Activated naive CD8-positive, alpha-beta T cell treated with anti-CD3 and anti-CD28 coated beads, Interleukin-2, amount 50 U/mL, for 24 hours (primary cell): Measurements from ENCODE around the gene PTPRE.
"Not testable (repeated sequence)": the region's sequence is repeated elsewhere in the genome, so short reads cannot be mapped to it uniquely, and the experiment has no call there.

Source experiments
- ATAC-seq: fragments of 150-1000 bp; cut with Tn5 transposase; one replicate; pipeline ENCODE4 v1.10.0; 2021
- DNase-seq: peaks from one replicate; pipeline ENCODE4 v3.0.0; 2021
- H3K27ac Mint-ChIP-seq: one replicate; pipeline ENCODE4 v1.8.0; 2021; ENCODE audit warnings: mild to moderate bottlenecking, mixed read lengths
- H3K27me3 Mint-ChIP-seq: one replicate; pipeline ENCODE4 v1.8.0; 2021; ENCODE audit warnings: mixed read lengths
- H3K36me3 Mint-ChIP-seq: one replicate; pipeline ENCODE4 v1.8.0; 2021; ENCODE audit warnings: low read depth, mixed read lengths
- H3K4me1 Mint-ChIP-seq: one replicate; pipeline ENCODE4 v1.8.0; 2021; ENCODE audit warnings: mixed read lengths
- H3K4me3 Mint-ChIP-seq: one replicate; pipeline ENCODE4 v1.8.0; 2021; ENCODE audit warnings: mild to moderate bottlenecking, moderate library complexity, mixed read lengths
- H3K9me3 Mint-ChIP-seq: one replicate; pipeline ENCODE4 v1.8.0; 2021; ENCODE audit warnings: mixed read lengths

Gene PTPRE

DNA sequence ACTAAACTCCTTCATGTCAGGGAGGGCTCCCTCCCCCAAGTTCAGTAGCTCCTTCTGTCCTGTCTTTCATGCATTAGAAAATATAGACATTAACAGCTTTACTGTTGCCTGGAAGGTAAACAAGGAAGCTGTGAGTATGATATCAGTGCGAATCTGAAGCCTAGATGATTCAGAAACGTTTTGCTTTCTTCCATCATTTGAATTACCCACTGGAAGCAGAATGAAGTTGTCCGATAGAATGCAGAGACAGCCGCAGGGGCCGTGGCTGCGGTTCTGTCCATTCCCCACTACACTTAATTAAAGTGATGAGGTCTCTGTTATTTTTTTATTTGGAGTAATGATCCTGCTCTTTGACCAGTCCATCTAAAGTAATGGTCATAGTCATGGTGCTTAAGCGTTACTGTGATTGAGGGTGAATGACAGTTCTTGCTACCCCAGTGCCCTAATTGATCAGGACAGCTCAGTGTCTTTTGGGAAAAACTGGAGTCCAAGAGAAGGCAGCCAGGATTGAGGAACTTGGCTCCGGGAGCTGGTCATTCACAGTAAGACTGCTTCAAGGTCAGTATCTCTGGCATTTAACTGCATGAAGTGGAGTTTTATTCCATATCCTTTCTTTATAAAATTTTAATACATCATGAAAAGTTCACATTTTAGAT lies 69.9 kb downstream of the PTPRE start:
- Mint-ChIP-seq H3K9me3 (peaks cover 8% of the 10 kb centered on the region), H3K27ac (no peak overlapping the region), H3K36me3 (no peaks in the 10 kb centered on the region), H3K4me3 (no peak overlapping the region), H3K27me3 (peaks cover 21% of the 10 kb centered on the region), H3K4me1 (peaks cover 9% of the 10 kb centered on the region)
- DNase-seq = no peak
- no peak for ATAC-seq

- ATAC-seq = peak; percentile 40
- DNase-seq = peak; percentile 23
- H3K36me3 Mint-ChIP-seq = no peaks in the 10 kb centered on the region
- H3K9me3 Mint-ChIP-seq = peaks cover 8% of the 10 kb centered on the region
- H3K27me3 Mint-ChIP-seq = peaks cover 21% of the 10 kb centered on the region
- H3K27ac Mint-ChIP-seq = peak overlapping the region; percentile 22
- H3K4me1 Mint-ChIP-seq = peaks cover 9% of the 10 kb centered on the region
- H3K4me3 Mint-ChIP-seq = no peak overlapping the region
Measured at GRCh38 chr10:127977357-127978009, 70.6 kb downstream of the PTPRE start.

GRCh38 chr10:127978481-127978880 lies 71.6 kb downstream of the PTPRE start:
- Mint-ChIP-seq H3K27ac (no peak overlapping the region), H3K9me3 (peaks cover 8% of the 10 kb centered on the region), H3K27me3 (peaks cover 19% of the 10 kb centered on the region), H3K36me3 (no peaks in the 10 kb centered on the region), H3K4me1 (peaks cover 9% of the 10 kb centered on the region), H3K4me3 (no peak overlapping the region)
- DNase-seq (no peak), ATAC-seq (no peak)

DNA sequence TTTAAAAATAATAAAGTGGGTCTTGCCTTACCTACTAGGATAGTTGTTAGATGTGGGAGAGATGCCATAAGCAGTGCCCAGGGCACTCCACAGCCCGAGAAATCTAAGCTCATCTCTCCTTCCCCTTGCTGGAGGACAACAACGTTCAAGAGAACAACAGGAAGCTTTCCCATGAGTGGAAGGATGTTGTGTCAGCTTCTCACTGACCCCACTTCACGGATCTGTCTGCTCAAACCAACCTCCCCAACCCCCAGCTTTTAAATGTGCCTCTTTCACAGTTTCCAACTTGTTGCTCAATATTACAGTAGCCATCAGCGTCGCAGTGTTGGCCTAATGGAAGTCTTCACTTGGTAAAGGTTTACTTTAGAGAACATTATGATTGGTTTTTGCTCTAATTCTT lies 72.1 kb downstream of the PTPRE start:
- H3K4me3 Mint-ChIP-seq = no peak overlapping the region
- ATAC-seq (no peak), DNase-seq (no peak)
- H3K9me3 Mint-ChIP-seq = peaks cover 8% of the 10 kb centered on the region
- H3K36me3 Mint-ChIP-seq = no peaks in the 10 kb centered on the region
- H3K27me3 Mint-ChIP-seq = peaks cover 14% of the 10 kb centered on the region
- peaks cover 9% of the 10 kb centered on the region for H3K4me1 Mint-ChIP-seq
- H3K27ac Mint-ChIP-seq = no peak overlapping the region

DNA sequence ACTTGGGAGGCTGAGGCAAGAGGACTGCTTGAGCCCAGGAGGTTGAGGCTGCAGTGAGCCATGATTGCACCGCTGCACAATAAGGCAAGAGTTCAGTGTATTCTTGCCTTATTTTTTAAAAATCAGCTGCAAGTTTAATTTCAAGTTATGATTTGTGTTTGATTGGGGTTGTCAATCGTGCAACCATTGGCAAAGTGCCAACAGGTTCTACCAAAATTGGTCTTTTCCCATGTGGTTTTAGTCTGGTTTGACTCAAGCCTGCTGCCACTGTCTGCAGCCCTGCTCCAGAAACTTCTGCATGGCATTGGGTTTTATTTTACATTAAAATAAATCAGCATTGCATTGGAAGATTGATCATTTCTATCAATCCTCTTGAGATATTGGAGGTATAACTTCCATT lies 72.7 kb downstream of the PTPRE start:
- Mint-ChIP-seq H3K4me3 (no peak overlapping the region), H3K9me3 (peaks cover 9% of the 10 kb centered on the region), H3K27me3 (peaks cover 11% of the 10 kb centered on the region), H3K4me1 (peaks cover 12% of the 10 kb centered on the region), H3K36me3 (no peaks in the 10 kb centered on the region), H3K27ac (no peak overlapping the region)
- ATAC-seq (no peak), DNase-seq (no peak)

DNA sequence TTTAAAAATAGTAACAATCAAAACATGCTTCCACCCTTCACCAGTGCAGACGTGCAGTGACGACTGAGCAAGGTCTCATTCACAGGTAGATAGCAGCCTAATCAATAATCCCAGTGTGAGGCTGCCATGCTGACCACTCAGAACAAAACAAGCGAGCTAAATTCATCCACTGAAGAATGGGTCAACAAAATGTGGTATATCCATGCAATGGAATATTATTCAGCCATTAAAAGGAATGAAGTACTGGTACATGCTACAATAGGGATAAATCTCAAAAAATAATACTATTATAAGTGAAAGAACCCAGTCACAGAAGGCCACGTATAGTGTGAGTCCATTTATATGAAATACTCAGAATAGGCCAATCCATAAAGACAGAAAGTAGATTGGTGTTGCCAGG lies 74.0 kb downstream of the PTPRE start:
- ATAC-seq (no peak), DNase-seq (no peak)
- Mint-ChIP-seq H3K4me3 (no peak overlapping the region), H3K9me3 (peaks cover 12% of the 10 kb centered on the region), H3K27me3 (peaks cover 10% of the 10 kb centered on the region), H3K27ac (no peak overlapping the region), H3K4me1 (peaks cover 15% of the 10 kb centered on the region), H3K36me3 (no peaks in the 10 kb centered on the region)

GRCh38 chr10:127982601-127983000 lies 75.7 kb downstream of the PTPRE start:
- DNase-seq = no peak
- H3K4me3 Mint-ChIP-seq = no peak overlapping the region
- H3K9me3 Mint-ChIP-seq = peaks cover 12% of the 10 kb centered on the region
- peaks cover 21% of the 10 kb centered on the region for H3K4me1 Mint-ChIP-seq
- H3K27ac Mint-ChIP-seq = no peak overlapping the region
- ATAC-seq = no peak
- H3K27me3 Mint-ChIP-seq = peaks cover 5% of the 10 kb centered on the region
- H3K36me3 Mint-ChIP-seq = no peaks in the 10 kb centered on the region

DNA sequence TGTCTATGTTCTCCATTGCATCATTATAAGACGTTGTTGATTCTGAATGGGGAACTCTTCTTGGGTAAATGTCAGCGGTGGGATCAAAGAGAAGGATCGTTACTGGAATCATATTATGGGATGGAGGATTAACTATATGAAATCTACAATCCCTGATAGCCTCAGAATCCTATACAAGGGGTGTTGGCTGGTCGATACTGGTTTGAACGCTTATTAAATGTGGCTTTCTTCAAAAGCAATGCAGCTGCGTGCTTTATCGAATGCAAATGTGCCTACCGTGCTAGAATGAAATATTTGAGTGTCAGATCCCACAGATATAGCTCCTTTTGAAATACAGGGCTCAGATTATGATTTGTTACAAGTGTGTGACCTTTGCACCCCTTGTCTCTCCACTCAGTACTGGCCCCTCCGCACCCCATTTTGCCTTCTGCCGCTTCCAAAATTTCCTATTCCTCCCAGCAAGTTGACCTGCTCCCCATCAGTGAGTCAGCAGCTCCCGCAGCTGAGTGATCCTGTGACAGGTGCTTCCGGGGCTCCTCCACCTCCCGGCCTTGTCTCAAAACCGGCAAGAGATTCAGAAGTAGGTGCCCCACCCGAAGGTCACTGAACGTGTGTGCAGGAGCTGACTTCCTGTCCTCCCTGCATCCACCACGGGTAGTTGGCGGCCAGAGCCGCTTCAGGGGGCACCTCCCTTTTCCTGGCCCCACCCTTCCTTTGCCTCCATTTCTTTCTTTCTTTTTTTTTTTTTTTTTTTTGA lies 76.6 kb downstream of the PTPRE start:
- Mint-ChIP-seq H3K27me3 (peaks cover 8% of the 10 kb centered on the region), H3K36me3 (no peaks in the 10 kb centered on the region), H3K4me1 (peaks cover 20% of the 10 kb centered on the region), H3K27ac (no peak overlapping the region), H3K9me3 (peaks cover 12% of the 10 kb centered on the region), H3K4me3 (no peak overlapping the region)
- no peak for DNase-seq
- ATAC-seq = no peak

DNA sequence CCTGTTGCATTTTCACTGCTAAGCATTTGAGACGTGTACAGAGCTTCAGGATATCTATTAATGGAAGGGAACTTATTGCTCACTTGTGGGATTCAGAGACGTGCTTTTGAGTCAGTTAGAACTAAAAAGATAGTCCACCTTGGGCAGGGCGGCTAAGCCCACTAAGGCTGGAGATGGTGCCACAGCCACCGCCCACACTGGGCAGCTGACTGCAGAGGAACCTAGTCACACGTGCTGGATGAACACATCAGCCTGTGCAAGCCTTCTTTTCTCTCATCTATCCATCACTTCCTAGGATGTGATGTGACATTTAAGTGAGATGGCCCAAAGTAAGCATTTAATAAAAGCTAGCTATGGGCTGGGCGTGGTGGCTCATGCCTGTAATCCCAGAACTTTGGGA lies 78.0 kb downstream of the PTPRE start:
- no peak for ATAC-seq
- DNase-seq = no peak
- peaks cover 8% of the 10 kb centered on the region for H3K27me3 Mint-ChIP-seq
- H3K9me3 Mint-ChIP-seq = peaks cover 9% of the 10 kb centered on the region
- H3K27ac Mint-ChIP-seq = no peak overlapping the region
- no peaks in the 10 kb centered on the region for H3K36me3 Mint-ChIP-seq
- peaks cover 28% of the 10 kb centered on the region for H3K4me1 Mint-ChIP-seq
- H3K4me3 Mint-ChIP-seq = no peak overlapping the region

DNA sequence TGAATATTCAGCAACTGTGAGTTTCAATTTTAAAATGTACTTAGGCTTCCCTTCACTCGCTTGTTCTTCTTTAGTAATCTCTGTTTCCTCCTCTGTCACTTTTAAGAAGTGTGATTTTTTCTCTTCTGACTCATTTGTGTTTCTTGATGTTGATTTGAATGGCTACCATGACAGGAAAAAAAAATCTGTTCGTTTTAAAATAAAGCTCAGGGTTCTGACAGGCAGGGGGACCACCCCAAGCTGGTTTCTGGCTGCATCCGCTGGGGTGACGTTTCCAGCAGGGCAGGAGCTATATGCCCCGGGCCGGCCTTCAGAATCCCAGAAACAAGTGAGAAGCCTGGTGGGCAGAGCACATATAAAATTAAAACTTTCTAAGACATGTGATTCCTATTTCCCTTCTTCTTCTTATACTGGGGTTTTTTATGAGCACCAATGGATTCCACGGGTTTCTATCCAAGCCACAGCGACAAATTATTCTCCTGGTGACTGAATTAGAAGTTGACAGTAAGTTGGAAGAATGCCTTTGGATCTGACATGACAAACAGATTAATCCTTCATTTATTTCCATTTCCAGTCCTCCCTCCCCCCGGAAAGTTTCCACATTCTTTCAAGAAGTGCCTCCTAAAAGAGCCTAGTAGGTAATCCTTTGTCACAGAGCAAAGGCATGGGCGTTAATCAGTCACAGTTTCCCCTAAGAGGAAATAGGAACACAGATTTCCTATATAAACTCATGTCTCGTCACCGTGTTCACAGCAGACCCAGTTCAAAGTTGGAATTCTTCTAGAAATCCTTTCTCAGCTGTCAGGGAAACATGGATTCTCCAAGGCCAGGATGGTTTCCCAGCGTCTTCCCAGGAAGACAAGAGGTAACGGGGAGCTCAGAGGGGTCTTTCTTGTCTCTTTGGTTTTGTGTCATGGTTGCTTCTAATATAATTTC lies 79.9 kb downstream of the PTPRE start:
- Mint-ChIP-seq H3K36me3 (no peaks in the 10 kb centered on the region), H3K9me3 (peaks cover 4% of the 10 kb centered on the region), H3K4me1 (peaks cover 46% of the 10 kb centered on the region), H3K4me3 (no peak overlapping the region), H3K27me3 (peaks cover 8% of the 10 kb centered on the region), H3K27ac (peak overlapping the region; percentile 25)
- DNase-seq = no peak
- ATAC-seq = no peak

- Mint-ChIP-seq H3K27me3 (peaks cover 8% of the 10 kb centered on the region), H3K4me1 (peaks cover 56% of the 10 kb centered on the region), H3K9me3 (peaks cover 4% of the 10 kb centered on the region), H3K36me3 (no peaks in the 10 kb centered on the region), H3K4me3 (no peak overlapping the region), H3K27ac (no peak overlapping the region)
- ATAC-seq = no peak
- no peak for DNase-seq
Measured at GRCh38 chr10:127987467-127988380, 80.8 kb downstream of the PTPRE start.

DNA sequence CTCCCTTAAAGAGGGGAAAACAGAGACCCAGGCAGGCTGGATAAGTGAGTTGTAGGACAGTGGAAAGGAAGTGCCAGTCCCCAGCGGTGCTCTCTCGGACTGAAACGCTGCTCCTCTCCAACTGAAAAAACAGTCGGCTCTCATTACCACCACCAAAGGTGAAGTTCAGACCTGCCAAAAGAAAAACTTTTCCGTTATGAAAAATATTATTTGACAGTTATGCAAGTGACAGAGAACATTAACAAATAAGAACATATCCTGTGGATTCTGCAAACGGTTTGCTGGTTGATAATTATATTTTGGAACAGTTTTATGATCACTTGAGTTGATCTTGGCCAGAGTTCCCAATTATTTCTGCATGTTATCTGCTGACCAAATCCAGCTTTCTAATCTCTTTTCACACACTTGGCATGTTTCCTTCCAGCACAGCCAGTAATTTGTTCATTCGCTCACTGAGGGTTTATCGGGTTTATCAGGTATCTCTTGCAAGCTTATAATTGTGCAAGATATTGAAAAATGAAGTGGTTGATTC lies 82.6 kb downstream of the PTPRE start:
- no peak overlapping the region for H3K4me3 Mint-ChIP-seq
- H3K9me3 Mint-ChIP-seq = peaks cover 3% of the 10 kb centered on the region
- H3K27me3 Mint-ChIP-seq = peaks cover 8% of the 10 kb centered on the region
- DNase-seq = no peak
- H3K4me1 Mint-ChIP-seq = peaks cover 62% of the 10 kb centered on the region
- H3K27ac Mint-ChIP-seq = peak overlapping the region; percentile 94
- no peaks in the 10 kb centered on the region for H3K36me3 Mint-ChIP-seq
- ATAC-seq = no peak

DNA sequence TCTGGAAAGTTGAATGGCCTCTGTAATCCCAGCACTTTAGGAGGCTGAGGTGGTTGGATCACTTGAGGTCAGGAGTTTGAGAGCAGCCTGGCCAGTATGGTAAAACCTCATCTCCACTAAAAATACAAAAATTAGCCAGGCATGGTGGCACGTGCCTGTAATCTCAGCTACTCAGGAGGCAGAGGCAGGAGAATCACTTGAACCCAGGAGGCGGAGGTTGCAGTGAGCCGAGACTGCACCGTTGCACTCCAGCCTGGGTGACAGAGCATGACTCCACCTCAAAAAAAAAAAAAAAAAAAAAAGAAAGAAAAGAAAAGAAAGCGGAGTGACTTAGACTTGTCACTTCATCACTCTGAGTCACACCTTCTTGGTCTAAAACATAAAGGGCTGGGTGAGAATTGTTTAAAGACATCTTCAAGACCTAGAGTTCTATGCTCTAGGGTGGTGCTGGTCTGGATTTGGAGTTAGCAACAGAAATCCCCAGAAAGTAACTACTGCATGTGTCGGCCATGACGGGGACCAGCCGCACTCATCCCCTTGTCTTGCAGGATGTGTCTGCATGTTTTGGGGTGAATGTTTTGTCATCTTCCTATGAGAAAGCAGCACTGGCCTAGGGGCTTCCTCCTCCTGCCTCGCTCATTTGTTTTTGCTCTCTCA lies 83.4 kb downstream of the PTPRE start:
- Mint-ChIP-seq H3K27ac (peak overlapping the region; percentile 94), H3K4me3 (peak overlapping the region; percentile 43), H3K4me1 (peaks cover 58% of the 10 kb centered on the region)
- ATAC-seq = peak; percentile 79
- not testable (repeated sequence) for H3K36me3 Mint-ChIP-seq, H3K27me3 Mint-ChIP-seq, H3K9me3 Mint-ChIP-seq
- peak; percentile 34 for DNase-seq
